SU-DHL-6 (cell line): ENCODE data around the gene RLN3.
"Not testable (repeated sequence)": the region's sequence is repeated elsewhere in the genome, so short reads cannot be mapped to it uniquely, and the experiment has no call there.

Source experiments
- H2AFZ ChIP-seq: fragments of 200-600 bp; sonication (generic); 2 replicates; pipeline ENCODE4 v1.6.1; 2014; ENCODE audit warnings: low read depth, mild to moderate bottlenecking, moderate library complexity, mixed read lengths, antibody characterized with exemption, low read length; ENCODE audit not compliant: severe bottlenecking
- H3F3A ChIP-seq: fragments of 200-600 bp; shearing (Covaris generic); 2 replicates; pipeline ENCODE4 v1.6.0; 2016; ENCODE audit warnings: antibody characterized with exemption, mild to moderate bottlenecking; ENCODE audit not compliant: insufficient read depth
- H3K27ac ChIP-seq: fragments of 200-600 bp; sonication (generic); 2 replicates; pipeline ENCODE4 v1.5.1; 2016; ENCODE audit warnings: low read depth, mild to moderate bottlenecking, low read length, moderate library complexity, mixed read lengths
- H3K27me3 ChIP-seq: fragments of 200-600 bp; sonication (generic), shearing (Covaris generic); 2 replicates; pipeline ENCODE4 v1.6.0; 2014; ENCODE audit warnings: mild to moderate bottlenecking, low read length
- H3K36me3 ChIP-seq: fragments of 200-600 bp; sonication (generic); 2 replicates; pipeline ENCODE4 v1.6.1; 2014; ENCODE audit warnings: mild to moderate bottlenecking, low read length, mixed read lengths
- H3K4me2 ChIP-seq: fragments of 300-600, 200-600 bp; shearing (Covaris generic), sonication (generic); 2 replicates; pipeline ENCODE4 v1.6.0; 2014; ENCODE audit warnings: low read length, low read depth, mild to moderate bottlenecking; ENCODE audit not compliant: poor library complexity, severe bottlenecking
- H3K4me3 ChIP-seq: fragments of 200-600 bp; sonication (generic); 2 replicates; pipeline ENCODE4 v1.5.1; 2014; ENCODE audit warnings: antibody characterized with exemption, low read length, mild to moderate bottlenecking, mixed read lengths; ENCODE audit not compliant: insufficient read depth, poor library complexity, severe bottlenecking
- H3K79me2 ChIP-seq: fragments of 200-600 bp; sonication (generic); 2 replicates; pipeline ENCODE4 v1.6.1; 2014; ENCODE audit warnings: mild to moderate bottlenecking, low read length, moderate library complexity; ENCODE audit not compliant: insufficient read depth
- H3K9ac ChIP-seq: fragments of 200-600 bp; sonication (generic); 2 replicates; pipeline ENCODE4 v1.7.0; 2014; ENCODE audit warnings: mild to moderate bottlenecking, low read length
- H3K9me2 ChIP-seq: fragments of 200-600 bp; sonication (generic); replicated peaks from 2 replicates; pipeline ENCODE4 v1.6.1; 2014; ENCODE audit warnings: low read length; ENCODE audit not compliant: insufficient read depth
- H3K9me3 ChIP-seq: fragments of 200-600 bp; sonication (generic); 2 replicates; pipeline ENCODE4 v1.6.1; 2014; ENCODE audit warnings: low read length, mixed read lengths; ENCODE audit not compliant: insufficient read depth
- H4K20me1 ChIP-seq: fragments of 200-600 bp; sonication (generic); 2 replicates; pipeline ENCODE4 v1.6.1; 2014; ENCODE audit warnings: low read depth, mild to moderate bottlenecking, antibody characterized with exemption, low read length, moderate library complexity, mixed read lengths
- CTCF ChIP-seq: fragments of 200-600 bp; sonication (generic); IDR thresholded peaks from one replicate; pipeline ENCODE4 v1.5.1; 2017; ENCODE audit warnings: antibody characterized with exemption, mild to moderate bottlenecking, low read length, moderate library complexity; ENCODE audit not compliant: insufficient read depth, poor library complexity, severe bottlenecking
- EZH2phosphoT487 ChIP-seq: fragments of 200-600 bp; sonication (generic), shearing (Covaris generic); conservative IDR thresholded peaks from 2 replicates; pipeline ENCODE4 v1.6.1; 2018; ENCODE audit warnings: mild to moderate bottlenecking, antibody characterized with exemption, low read length, moderate library complexity, mixed read lengths

The RLN3 gene

GRCh38 chr19:14023404-14024235 lies 4.3 kb upstream of the RLN3 start:
- TF ChIP-seq CTCF, result no peak
- no peak overlapping the region for H3K9ac ChIP-seq

GRCh38 chr19:14026652-14027192 lies 1.2 kb upstream of the RLN3 start:
- H3K27ac ChIP-seq, H3K79me2 ChIP-seq, H3K4me3 ChIP-seq, H3K9me3 ChIP-seq, H4K20me1 ChIP-seq, H3K9ac ChIP-seq, H3K4me2 ChIP-seq, H3K9me2 ChIP-seq, H2AFZ ChIP-seq, H3K36me3 ChIP-seq, H3K27me3 ChIP-seq: not testable (repeated sequence)
- 0 out of 2 replicates have a peak, but pooled peaks cover 12% of the 10 kb centered on the region for H3F3A ChIP-seq

More at GRCh38 chr19:14023404-14024235, 4.3 kb upstream of the RLN3 start:
- no peak overlapping the region for H2AFZ ChIP-seq
- H4K20me1 ChIP-seq, result no peaks in the 10 kb centered on the region
- H3K79me2 ChIP-seq, result no peaks in the 10 kb centered on the region
- H3K36me3 ChIP-seq, result no peaks in the 10 kb centered on the region
- peaks cover 14% of the 10 kb centered on the region; the same call in 1 of the 2 replicates for H3F3A ChIP-seq
- H3K9me2 ChIP-seq, result no peaks in the 10 kb centered on the region
- H3K27me3 ChIP-seq, result no peaks in the 10 kb centered on the region
- no peak overlapping the region for H3K27ac ChIP-seq
- no peaks in the 10 kb centered on the region for H3K9me3 ChIP-seq
- H3K4me3 ChIP-seq, result no peak overlapping the region
- no peak overlapping the region for H3K4me2 ChIP-seq

- Histone ChIP-seq H3K27me3 (no peaks in the 10 kb centered on the region), H3K9ac (no peak overlapping the region), H3K9me3 (no peaks in the 10 kb centered on the region), H3K4me2 (no peak overlapping the region), H3K4me3 (no peak overlapping the region), H3K27ac (no peak overlapping the region), H3K79me2 (no peaks in the 10 kb centered on the region), H3K36me3 (no peaks in the 10 kb centered on the region), H3K9me2 (no peaks in the 10 kb centered on the region), H2AFZ (no peak overlapping the region), H3F3A (0 out of 2 replicates have a peak, but pooled peaks cover 10% of the 10 kb centered on the region), H4K20me1 (no peaks in the 10 kb centered on the region)
- TF ChIP-seq EZH2phosphoT487, result no peak
- TF ChIP-seq CTCF, result no peak
Measured at GRCh38 chr19:14028901-14029300, 953 bp downstream of the RLN3 start.
